Activated CD8-positive, alpha-beta memory T cell treated with anti-CD3 and anti-CD28 coated beads for 4 hours (primary cell): ENCODE data around the gene HJURP.

Source experiments
- DNase-seq, 2 donors: peaks; one replicate each; pipeline ENCODE4 v3.0.0-alpha.2; 2020; ENCODE audit warnings: low read depth in 2 of 2

The HJURP gene

GRCh38 chr2:233814056-233814835 is 40.1 kb downstream of the HJURP start:
- no peak for DNase-seq

GRCh38 chr2:233813236-233814055 is 40.9 kb downstream of the HJURP start:
- no peak for DNase-seq

GRCh38 chr2:233811732-233812131 is 42.6 kb downstream of the HJURP start:
- DNase-seq: no peak

DNA sequence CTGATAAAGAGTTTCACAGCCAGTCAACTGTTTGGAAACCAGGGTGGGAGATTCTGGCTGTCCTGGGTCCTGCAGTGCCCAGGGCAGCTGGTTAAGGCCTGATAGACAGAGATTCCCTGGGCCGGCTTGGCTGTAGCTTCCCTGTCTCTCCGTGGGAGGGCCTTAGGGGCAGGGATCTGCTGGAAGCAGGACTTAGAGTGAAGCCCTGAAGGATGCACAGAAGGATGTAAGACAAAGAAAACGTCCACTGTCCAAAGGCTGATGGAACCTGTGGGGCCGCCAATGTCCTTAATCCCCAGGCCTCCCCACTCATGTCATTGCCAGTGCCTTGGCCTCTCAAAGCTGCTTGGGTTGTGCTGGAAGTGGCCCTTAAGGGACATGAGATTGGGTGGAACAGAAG is 43.2 kb downstream of the HJURP start:
- DNase-seq: no peak

DNA sequence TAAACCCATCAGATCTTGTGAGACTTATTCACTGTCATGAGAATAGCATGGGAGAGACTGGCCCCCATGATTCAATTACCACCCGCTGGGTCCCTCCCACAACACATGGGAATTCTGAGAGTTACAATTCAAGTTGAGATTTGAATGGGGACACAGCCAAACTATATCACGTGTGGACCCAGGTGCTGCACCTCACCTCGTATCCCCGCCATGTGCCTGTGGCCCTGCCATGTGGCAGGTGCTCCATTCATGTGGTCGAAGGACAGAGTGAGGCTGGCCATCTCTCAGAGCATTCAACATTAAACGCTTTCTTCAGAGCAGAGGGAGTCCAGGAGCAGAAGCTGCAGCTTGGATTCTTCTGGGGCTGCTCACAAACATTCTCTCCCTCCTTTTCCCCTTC is 44.0 kb downstream of the HJURP start:
- DNase-seq: no peak

GRCh38 chr2:233807966-233808935 is 46.1 kb downstream of the HJURP start:
- no peak for DNase-seq

DNA sequence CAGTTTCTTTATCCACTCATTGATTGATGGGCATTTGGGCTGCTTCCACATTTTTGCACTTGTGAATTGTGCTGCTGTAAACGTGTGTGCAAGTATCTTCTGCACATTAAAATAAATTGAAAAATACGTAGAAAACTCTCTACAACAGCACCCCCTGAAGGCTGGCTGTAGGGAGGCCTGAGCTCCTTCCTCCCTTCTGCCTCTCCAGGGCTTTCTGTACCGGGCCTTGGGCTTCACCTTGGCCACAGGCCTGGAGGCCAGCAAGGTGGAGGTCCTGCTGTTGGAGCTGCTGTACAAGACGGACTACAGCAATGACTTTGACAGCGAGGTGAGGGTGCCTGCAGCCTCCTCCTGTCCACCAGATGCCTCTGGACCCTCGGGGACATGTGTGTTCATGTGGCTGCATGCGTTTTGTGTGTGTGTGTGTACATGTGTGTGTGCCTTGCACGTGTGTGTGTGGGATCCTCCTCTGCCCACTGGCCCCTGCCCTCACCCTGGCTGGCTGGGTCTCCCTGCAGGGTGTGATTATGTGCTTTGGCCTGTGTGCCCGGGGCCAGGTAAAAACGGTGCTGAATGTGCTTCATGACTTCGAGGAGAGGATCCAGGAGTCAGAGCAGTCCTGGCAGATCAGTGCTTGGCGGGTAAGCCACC is 47.0 kb downstream of the HJURP start:
- no peak for DNase-seq

- DNase-seq: no peak
Measured at GRCh38 chr2:233803994-233804393, 50.3 kb downstream of the HJURP start.

DNA sequence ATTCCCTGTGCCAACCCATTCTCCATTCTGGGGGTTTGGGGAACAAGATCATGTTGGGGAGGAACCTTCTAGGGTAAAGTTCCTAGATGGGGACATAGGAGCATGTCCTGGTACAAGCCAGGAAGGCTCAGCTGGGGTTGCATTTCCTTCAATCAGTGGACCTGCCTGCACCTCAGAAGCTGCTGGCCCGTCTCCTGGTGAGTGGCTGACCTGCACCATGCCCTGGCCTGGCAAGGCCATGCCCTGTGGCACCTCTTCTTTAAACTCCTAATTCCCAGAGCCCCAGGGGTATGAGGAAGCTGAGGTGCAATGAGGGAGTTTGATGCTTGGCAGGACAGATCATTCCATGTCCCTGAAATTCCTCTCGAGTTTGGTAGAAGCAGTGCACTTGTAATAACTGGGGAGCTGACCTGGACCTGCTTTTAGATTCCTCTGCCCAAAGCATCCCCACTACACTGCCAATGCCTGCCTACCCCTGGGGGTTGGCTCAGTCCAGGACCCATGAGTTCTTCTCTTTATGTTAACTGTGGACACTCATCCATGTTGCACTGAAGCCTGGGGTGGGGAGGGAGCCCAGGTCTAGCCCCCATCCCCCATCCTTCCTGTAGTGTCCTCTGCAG is 50.9 kb downstream of the HJURP start:
- DNase-seq: no peak

GRCh38 chr2:233802132-233802815 is 52.1 kb downstream of the HJURP start:
- no peak for DNase-seq

GRCh38 chr2:233801357-233802131 is 52.8 kb downstream of the HJURP start:
- no peak for DNase-seq

- DNase-seq: no peak
Measured at GRCh38 chr2:233800208-233800607, 54.1 kb downstream of the HJURP start.

GRCh38 chr2:233799716-233800115 is 54.6 kb downstream of the HJURP start:
- DNase-seq: no peak

- no peak for DNase-seq
Measured at GRCh38 chr2:233799087-233799665, 55.2 kb downstream of the HJURP start.

DNA sequence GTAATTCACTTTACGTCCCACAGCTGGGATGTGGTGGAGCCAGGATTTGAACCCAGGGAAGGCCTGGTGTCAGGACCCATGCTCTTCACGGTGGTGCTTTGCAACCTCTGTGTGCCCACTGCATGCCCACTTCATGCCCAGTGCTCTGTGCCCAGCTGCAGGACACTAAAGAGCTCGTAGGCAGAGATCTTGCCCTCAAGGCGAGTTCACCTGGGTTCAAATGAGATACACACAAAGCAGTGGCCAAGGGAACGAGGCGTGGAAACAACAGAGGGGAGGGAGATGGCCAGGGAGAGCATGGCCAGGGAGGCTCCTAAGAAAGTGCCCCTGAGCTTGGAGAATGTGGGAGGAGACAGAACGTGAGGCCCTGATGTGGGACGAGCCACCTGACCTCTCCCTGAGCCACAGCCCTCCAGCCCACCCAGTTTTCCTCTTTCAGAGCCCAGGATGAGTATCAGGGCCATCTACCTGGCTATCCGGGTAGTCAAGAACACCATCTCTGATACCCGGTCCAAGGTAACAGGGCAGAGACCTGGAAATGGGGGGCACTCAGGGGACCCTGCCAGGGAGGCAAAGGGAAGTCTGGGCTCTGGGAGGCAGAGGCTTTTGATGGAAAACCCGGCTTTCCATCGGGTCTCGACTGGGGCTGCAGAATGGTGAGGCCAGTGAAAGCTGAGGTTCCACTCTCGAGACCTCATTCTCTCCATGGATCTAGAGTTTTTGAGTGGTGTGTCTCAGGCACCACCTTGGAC is 55.8 kb downstream of the HJURP start:
- DNase-seq: no peak

GRCh38 chr2:233796254-233796653 is 58.1 kb downstream of the HJURP start:
- DNase-seq: no peak

DNA sequence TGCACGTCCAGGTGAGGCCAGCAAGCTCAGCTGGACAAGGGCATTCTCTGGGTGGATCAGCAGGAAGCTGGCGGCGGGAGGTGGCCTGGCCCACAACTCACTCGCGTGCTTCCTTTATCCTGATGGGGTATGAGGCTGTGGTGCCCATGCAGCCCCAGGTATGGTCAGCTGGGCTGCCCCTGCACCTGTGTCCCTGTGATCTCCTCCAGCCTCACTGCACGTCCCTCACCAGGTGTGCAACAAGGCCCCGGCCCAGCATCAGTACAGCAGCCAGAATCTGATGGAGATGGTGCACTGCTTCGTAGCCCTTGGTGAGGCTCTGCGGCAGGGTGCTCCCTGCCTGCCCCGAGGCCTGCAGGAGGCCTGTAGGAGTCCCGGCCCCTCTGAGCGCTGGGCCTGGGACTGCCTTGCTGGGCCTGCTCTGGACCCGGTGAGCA is 58.6 kb downstream of the HJURP start:
- no peak for DNase-seq

GRCh38 chr2:233794128-233794658 is 60.1 kb downstream of the HJURP start:
- DNase-seq: no peak
